NCI-H1092 treated with DMSO at 0.1 percent for 48 hours (cell line): ENCODE measurements around the gene EHHADH.
A peak's percentile ranks its signal among the peaks of the same experiment; 100 is the strongest.

Experiments used
- DNase-seq: peaks from one replicate; lab custom pipeline; 2025; lab: John Stamatoyannopoulos, UW

EHHADH gene

DNA sequence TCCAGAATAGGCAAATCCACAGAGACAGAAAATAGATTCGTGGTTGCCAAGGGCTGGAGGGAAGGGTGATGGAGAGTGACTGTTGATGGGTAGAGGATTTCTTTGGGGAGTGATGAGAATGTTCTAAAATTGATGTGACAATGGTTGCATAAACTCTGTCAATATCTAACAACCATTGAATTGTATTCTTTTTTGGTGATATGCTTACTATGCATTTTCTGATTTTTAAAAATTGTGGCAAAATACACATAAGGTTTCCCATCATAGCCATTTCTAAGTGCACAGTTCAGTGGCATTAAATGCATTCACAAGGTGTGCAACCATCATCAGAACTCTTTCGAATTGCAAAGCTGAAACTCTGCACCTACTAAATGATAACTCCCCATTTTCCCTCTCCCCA is 56.8 kb downstream of the EHHADH start:
- DNase-seq = no peak

DNA sequence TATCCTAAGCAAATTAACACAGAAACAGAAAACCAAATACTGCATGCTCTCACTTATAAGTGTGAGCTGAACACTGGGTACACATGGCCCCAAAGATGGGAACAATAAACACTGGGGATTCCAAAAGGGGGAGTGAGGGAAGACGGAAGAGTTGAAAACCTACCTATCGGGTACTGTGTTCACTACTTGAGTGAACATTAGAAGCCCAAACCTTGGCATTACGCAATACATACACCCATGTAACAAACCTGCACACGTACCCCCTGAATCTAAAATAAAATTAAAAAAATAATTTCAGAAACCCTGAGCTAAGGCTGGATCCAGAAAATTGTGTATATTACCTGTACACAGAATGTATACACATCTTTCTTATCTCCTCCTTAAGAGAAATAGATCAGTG is 58.2 kb downstream of the EHHADH start:
- no peak for DNase-seq

DNA sequence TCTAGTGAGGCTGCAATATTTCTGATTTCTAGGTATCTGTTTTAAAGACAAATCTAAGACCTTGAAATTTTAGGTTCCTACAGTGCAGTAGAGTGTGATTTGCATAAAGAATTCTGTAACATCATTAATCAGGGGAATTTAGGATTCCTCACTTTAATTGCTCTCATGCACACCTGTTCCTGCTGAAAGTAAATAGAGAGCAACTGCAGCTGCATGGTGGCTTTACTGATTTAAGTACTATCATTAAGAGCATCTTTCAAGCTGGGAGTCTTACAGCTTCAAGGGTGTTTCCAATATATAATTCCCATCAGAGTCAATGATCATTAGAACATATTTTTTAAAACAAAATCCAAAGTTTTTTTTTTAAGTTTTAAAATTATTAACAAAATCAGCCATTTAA is 65.0 kb downstream of the EHHADH start:
- DNase-seq = peak; percentile 6

DNA sequence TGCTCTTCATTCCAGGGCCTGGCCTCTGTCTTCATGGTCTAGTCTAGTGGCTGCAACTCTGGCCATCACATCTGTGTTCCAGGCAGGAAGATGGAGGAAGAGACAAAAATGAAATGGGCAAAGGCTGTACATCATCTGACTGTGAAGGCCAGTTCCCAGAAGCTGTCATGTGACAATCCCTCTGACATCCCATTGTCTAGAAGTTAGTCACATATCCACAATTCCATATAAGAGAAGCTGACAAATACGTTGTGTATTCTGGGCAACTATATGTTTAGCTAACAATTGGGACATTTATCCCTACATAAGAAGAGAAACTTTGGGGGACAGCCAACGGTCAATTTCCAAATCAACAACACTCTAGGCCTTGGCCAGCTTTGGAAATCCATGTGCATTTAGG is 66.5 kb downstream of the EHHADH start:
- DNase-seq = no peak

DNA sequence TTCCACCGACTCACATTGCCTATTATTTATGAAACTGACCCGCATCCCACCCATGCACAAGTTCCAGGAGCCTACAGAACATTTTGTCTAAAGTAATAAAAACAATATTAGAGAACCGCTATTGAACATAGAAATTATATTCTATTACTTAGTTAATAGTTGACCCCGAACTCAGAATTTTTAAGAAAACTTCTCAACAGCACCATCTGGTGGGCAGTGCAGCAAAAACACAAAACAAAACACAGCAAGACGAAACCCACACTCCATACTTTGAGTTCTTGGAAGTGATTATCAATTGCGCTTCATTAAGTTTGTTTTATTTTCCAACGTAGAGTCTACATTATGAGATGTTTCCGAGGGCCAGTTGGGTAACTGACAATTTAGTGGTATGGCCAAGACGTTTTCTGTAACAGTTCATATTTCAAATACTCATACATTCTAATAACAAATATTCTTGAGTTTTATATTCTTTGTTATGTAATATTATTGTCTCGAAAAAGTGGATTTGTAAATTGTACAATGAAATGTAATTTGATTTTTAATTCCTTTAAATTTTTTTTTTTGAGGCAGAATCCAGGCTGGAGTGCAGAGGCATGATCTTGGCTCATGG is 77.0 kb downstream of the EHHADH start:
- peak; percentile 32 for DNase-seq

DNA sequence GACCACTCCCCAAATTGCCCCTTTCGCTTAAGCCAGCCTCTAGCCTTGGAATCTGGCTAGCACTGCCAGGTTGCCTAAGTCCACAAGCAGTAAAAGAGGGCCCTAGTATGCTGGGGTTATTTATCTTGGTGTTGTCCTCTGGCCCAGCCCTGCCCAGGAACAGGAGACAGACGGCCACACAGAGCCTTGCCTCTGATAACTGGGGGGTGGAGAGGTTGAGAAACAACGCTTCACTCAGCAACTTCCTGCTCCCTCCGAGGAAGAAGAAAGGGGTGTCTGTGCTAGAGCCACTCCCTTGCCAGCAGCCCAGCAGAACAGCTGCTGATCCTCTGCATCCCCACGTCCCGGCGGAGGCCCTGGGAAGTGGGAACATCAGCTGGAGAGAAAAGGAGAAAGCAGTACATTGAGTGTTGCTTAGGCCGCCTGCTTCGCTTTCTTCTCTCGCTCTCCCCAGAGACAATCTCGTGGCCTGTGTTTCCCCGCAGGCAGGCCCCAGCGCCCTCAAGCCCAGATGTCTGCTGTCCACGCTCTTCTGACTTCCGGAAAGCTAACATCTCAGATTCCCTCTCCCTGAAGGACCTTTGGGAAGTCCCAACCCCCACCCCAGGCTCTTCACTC is 78.4 kb downstream of the EHHADH start:
- DNase-seq = peak; percentile 28

DNA sequence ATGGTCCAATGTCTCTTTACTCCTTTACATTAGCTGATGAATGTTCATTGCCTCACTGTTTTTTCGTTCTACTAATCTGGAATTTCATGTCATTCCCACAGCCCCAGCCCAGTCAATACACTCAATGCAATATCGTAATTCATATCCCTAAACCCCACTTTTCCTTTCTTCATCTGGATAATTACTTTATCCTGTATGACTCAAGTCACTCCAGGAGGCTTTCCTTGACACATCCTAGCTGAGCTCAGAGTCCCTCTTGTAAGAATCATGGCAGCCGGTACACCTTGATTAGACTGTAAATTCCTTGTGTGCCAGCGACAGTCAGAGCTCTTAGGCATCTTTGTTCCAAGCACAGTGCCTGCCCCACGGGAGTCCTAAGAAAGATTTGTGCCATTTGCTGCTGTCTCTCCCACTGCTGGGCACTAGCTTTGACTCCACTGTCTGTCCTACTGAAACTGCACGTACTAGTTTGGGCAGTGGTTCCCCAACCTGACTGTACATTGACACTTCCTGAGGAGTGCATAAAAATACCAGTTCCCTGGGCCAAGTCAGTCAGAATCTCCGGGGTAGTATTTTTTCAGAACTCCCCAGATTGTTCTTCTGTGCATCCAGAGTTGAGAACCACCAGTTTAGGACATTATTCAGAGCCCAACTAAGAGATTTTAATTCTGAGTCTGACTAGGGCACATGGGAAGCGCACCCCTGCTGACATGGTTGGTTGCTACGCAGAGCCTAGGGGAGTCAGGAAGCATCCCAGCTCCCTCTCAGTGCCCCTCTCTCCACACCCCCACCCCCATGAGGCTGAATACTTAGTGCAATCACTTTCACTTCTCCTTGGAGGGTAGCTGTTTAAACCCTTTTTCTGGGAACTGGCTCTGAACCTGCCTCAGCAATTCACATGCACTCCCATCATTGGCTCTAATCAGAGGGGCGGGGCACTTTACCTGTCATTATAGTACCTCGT is 81.5 kb downstream of the EHHADH start:
- DNase-seq = no peak

DNA sequence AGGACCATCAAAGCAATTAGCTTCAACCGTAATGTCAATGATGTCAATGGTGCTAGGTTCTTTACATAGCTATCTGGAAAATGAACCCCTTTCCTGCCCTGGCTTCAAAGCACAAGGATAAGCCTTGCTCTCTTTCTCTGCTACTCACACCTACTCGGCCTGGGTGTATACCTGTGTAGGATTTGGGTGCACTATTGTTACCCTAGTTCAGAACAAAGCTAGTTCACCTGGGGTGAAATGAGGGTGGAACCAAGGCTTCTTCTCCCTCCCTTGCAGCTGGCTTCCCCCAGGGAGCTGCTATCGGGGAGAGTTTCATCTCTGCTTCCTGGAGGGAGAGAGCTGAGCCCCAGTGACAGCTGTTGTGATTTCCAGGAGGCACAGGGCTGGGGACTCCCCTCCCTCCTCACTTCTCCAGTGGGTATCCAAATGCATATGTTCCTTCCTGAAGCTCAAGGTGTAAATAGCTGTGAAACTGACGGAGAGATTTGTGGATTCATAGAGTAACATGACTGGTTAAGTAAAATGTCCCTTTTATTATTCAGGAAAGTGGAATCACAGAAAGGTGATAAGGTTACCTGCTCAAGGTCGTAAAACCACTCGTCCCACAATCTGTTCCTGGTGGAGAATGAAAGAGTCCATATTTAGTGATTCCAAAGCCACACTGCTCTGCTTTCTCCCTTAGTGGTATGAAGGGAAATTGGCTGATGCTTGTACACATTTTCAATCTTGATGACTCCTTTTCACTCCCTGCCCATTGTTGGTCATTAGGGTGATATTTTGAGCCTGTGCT is 89.2 kb downstream of the EHHADH start:
- no peak for DNase-seq

DNA sequence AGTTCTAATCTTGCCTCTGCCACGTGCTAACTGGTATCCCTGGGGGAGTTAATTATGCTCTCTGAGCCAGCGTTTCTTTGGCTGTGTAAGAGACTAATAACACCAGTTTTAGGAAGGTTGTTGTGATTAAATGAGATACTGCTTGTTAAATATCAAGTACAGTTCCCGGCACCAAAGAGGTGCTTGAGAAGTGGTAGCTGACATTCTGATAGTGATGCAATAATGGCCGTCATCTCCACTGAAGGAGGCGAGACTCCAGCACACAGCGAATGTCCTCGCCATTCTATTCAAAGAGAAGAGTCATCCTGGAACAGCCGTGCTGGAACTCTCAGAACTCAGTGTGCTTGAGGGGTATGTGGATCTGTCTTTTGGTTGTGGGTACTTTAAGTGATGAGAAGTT is 91.2 kb downstream of the EHHADH start:
- DNase-seq = no peak

DNA sequence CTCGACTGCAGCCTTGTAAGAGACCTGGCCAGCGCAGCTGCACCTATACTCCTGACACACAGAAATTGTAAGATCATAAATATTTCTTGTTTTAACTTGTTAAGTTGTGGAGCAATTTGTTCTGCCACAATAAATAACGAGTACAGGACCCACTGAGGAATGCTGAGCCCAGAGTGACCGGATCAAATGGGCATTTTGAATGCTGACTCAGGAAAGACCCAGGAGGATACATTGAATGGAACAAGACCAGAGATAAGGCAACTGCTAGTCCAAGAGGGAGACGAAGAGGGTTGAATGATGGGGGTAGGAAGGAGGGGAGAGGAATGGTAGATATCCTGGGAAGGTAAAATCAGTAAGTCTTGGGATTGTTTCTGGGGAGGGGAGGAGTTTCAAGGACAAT is 92.1 kb downstream of the EHHADH start:
- DNase-seq = no peak

DNA sequence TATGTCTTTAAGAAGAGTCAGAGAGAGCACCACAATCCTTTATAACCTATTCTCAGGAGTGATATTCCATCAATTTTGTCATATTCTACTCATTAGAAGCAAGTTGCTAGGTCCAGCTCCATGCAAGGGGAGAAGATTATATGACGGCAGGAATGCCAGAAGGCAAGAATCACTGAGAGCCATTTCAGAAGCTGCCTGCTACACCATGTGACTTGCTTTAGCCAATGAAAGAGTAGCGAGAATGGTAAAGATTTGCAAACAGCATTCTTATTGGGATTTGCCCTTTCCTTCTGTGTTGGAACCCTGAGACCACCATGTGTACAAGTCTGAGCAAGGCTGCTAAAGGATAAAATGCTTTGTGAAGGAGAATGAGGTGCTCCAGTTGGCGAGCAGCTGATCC is 96.5 kb downstream of the EHHADH start:
- DNase-seq = no peak

DNA sequence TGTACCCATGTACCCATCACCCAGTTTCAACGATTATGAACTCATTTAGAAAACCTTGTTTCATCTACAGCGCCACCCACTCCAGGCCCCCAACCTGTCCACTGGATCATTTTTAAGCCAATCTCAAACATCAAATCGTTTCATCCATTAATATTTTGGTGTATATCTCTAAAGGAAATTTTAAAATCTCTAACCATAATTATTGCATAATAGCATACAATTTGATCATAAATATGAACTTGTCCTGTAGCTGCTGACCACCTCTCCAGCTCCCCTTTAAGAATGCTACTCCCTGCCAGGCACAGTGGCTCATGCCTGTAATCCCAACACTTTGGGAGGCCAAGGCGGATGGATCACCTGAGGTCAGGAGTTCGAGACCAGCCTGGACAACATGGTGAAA is 98.2 kb downstream of the EHHADH start:
- no peak for DNase-seq

DNA sequence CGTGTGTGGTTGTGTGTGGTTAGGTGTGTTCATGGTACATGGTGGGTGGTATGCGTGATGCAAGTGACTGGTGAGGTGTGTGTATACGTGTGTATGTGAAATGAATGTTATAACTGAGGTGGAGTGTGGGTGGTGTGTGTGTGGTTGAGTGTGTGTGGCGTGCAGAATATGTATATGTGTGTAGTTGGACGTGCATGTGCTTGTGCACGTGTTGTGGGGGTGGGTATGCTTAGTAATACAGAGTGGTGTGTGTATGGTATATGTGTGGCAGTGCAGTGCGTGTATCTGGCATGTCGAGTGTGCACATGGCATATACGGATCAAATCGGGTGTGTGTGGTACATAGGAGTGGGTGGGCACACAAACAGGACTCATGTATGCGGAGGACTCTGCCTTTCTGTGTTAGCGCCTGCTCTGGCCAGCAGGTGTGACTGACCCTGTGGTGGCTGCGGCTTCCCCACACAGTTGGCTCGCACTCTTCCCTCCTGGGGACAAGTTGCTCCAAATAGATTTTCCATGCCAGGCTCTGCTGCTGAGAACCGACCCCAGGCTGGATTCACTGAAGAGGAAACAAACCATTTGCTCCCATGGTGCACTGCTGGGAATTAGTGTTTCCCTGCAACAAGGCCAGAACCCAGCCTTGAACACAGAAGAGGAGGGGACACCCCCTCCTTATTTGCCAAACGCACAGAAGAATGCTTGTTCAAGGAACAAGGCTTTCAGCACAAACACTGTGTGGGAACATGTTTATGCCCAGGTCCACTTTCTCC is 99.8 kb downstream of the EHHADH start:
- peak; percentile 4 for DNase-seq

DNA sequence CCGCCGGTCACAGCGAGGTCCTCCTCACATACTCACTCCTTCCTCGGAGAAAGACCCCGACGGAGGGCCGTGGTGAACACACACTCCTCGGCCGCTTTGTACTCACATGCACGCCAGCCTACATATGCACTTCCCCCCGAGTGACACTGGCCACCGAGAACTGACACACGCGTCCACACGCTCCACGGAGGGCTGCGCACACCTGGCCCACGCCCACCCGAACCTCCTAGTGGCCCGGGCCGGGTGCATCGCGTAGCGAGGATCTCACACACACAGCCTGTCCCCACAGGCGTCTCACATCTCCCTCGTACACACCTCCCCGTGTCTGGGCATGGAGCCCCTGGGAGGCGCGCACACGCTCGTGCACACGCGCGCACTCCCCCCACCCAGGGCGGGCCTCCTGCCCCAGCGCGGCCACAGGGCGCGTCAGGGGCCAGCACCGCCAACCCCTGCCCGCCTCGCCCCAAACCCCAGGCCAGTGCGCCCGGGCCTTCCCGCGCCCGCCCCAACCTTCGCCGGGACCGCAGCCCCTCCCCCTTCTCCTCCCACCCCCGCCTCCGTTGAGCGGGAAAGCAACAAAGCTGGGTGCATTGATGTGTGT is 100.6 kb downstream of the EHHADH start:
- peak; percentile 33 for DNase-seq

DNA sequence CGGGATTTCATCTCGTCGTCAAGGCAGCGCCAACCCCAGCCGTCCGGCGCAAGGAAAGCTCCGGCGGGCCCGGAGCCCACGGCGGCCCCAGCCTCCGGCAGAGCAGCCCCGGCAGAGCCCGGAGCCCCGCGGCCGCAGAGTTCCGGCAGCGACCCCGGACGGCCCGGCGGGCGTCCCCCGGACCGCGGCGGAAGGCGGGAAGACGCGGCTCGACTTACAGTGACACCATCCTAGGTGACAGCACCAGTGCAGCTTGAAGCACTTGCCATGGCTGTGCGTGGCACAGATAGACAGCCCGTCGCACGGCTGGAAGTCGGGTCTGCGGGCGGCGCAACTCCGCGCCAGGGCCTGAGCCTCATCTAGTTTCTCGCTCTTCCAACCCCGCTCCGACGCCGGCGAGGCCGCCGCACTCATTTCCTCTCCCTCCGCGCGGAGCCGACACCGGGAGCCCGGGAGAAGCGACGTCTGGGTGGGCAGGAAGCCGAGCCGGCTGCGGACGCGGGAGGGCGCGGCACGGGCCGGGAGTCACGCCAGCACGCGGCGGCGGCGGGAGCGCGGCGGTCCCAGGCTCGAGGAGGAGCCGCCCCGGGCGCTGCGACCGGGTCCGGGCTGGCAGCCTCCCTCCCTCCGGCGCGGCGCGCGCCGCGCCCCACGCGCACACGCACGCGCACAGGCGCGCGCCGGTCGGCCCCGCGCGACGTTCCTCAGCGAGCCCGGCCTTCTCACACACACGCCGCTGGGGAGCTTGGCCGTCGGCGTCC is 101.3 kb downstream of the EHHADH start, which contains the start of gene C3orf70:
Gene C3orf70 (minus strand): TSS at position 651 of the 761 bp plus-strand sequence. CDS start 237 bp downstream, at position 414.
- DNase-seq = peak; percentile 58

DNA sequence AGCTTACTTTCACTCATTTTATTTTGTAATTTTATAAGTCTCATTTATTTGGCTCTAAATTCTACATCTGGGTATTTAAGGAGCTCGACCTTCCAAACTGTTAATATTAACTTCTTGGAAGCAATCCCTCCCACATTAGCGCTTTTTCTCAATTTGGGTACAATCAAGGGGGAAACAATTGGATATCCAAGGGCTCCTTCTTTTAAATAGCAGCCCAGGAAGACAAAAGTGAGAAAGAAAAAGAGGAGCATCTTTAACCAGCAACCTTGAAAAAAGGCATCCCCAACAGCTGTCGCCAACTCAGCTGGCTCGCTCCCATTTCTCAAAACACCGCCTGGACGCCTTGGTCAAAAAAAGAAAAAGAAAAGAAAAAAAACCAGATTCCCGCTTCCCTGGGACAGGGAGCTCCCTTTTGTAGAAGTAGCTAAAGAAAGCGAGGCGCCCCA is 101.9 kb downstream of the EHHADH start:
- DNase-seq = no peak

DNA sequence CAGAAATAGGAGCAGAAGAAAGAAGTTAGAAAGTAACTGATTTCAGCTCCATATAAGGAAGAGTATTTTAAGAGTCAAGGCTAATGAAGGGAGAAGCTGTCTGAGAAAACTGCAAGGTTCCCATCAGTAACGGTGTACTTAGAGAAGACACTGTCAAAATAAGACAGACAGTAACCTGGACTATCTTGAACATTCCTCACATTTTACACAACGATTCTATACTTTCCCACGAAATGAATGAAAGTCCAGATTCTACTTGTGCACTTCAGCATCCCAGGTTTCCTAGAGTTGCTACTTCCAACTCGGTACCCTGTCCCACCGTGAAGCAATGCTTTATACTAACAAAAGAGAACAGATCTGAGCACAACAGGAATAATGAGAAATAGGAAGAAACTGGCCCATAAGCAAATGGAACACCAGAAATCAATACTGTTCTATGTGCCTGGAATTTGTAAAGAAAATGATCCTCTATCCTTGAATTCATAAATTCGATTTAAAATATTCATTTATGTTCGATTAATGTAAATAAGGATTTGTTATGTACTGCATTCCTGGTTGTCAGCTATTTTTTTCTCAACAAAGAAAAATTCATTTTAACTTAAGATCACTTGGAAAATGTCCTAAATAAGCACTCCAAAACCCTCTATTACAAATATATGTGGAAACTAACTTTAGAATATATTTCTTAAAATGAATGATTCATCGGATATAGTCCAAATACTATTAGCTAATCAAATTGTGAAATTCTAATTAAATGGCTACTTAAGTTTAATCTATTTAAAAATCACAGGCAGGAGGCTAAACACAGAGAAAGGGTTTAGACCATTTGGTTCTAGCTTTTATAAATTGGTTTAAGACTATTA is 102.5 kb downstream of the EHHADH start:
- DNase-seq = no peak

DNA sequence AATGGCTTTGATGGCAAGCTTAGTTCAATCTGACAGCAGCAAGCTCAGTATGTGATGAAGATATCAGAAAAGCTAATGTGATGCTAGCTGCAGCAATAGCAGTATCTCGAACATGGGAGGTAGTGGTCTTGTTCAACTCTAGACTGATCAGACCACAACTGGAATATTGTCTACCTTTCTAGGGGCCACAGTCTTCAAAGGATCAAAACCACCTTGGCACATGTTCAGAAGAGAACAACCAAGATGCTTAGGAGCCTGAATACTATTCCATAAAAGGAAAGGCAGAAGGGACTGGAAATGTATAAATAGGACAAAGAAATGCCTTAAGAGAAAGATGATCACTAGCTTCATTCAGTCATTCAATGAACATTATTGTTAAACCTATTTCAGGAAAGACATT is 103.3 kb downstream of the EHHADH start:
- no peak for DNase-seq

DNA sequence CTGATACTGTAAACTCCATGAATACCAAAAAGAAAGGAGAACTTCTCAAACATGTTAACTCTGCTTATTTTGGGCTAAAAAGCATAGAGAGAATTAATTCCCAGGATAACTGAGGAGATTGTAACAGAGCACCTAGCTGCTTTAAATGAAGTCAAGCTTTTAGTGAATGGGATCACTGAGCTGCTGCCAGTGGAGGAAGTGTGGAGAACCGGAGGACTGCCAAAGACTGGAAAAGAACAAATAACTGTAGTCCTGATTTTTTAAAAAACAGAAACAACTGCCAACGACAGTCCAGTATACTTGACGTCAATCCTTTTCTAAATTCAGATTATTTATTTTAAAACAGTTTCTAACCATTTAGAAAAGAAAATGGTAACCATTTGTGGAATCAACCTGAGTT is 104.3 kb downstream of the EHHADH start:
- DNase-seq = no peak
